GM12801 (cell line): ENCODE measurements around the gene NGEF.

Experiments used
- TF ChIP-seq, protein P1 (sequence below): IDR thresholded peaks from one replicate; pipeline ENCODE4 v1.5.1; 2011; ENCODE audit warnings: control low read depth; ENCODE audit not compliant: insufficient read length; ENCODE audit errors: extremely low read depth

NGEF gene

GRCh38 chr2:233034091-233034882, 21.2 kb upstream of the NGEF start:
- TF ChIP-seq, protein P1, sequence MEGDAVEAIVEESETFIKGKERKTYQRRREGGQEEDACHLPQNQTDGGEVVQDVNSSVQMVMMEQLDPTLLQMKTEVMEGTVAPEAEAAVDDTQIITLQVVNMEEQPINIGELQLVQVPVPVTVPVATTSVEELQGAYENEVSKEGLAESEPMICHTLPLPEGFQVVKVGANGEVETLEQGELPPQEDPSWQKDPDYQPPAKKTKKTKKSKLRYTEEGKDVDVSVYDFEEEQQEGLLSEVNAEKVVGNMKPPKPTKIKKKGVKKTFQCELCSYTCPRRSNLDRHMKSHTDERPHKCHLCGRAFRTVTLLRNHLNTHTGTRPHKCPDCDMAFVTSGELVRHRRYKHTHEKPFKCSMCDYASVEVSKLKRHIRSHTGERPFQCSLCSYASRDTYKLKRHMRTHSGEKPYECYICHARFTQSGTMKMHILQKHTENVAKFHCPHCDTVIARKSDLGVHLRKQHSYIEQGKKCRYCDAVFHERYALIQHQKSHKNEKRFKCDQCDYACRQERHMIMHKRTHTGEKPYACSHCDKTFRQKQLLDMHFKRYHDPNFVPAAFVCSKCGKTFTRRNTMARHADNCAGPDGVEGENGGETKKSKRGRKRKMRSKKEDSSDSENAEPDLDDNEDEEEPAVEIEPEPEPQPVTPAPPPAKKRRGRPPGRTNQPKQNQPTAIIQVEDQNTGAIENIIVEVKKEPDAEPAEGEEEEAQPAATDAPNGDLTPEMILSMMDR, result no peak

DNA sequence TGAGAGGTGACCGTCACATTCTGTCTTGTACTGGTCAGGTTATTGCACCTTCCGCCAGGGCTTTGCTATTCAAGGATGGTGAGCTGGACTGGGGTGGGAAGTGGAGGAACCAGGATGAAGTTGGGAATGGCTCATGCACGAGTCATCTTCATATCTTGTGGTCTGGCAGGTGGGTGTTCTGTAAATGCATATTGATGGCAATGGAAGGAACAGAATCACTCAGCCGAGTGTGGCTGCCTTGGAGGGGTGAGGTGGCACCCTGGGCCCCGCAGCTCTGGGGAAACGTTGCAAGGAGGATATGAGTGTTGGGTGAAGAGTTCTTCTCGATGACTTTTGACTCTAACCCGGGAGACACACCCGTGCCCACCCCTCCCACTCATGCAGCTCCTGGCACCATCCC, 20.6 kb upstream of the NGEF start:
- TF ChIP-seq, protein P1, result no peak

DNA sequence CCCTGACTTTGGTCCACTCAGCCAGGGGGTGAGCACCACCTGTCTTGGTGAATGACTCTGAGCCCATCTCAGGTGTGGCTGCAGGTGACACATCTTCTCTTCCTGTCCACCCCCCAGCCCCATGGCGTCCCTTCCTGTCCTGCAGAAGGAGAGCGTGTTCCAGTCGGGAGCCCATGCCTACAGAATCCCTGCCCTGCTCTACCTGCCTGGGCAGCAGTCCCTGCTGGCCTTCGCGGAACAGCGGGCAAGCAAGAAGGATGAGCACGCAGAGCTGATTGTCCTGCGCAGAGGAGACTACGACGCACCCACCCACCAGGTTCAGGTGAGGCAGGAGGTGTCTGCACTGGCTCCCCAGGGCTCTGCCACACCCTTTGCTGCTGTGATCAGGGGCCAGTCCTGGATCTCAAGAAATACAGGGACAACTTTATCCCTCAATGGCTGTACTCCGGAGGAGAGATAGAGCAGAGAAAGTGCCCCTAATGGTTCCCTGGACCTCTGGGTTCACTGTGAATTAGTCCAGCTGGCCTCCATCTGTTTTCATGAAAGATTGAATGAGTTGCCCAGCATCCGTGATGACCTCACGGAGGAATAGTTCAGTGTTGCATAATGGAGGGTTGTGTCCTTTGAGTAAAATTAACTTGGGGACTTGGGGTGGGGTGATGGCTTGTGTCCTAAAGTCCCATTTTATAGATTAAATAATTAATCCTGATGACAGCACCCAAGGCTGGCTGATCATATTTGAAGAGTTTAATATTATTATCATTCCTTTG, 19.7 kb upstream of the NGEF start, which contains the start of gene NEU2:
Gene NEU2 (plus strand): TSS at position 122 of the 770 bp plus-strand sequence. CDS start 0 bp downstream, at position 122.
- TF ChIP-seq, protein P1, result no peak

DNA sequence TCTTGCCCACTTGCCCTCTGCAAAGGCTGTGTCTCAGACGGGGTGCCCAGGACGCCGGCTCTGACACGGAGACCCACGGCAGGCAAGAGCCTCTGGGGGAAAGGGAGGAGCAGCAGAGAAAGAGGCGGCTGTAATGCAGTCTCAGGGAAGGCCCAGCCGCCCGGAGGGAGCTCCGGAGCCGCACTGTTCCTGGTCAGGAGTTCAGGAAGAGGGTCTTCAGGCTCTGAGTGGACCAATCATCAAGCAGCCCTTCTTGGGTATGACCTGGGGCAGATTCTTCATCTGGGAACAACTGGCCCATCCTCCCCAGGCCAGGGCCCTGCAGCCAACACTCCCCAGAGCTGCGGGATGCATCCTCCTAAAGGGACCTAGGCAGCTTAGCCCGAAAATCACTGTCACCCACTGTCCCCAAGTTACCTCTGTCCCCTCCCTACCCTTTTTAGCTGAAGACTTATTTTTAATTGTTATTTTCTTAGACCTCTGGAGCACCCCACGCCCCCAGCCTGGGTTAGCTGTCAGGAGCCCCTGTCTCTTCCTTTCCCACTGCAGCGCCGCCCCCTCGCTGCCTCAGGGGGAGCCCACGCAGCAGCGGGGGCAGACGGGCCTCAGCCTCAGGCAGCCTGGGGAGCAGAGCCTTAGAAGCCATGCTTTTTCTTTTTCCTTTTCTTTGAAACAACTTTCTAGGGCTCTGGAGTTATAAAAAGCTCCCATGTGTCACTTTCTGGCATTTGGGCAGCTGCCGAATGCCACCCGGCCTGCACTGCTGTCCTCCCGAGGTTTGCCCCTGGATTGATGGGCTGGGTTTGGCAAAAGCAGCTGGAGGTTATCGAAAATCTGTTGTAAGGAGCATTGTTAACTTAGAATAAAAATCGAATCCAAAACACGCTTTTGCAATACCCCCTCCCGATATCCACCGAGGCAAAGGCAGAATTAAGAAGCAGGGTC, 18.8 kb upstream of the NGEF start:
- TF ChIP-seq, protein P1, result no peak

DNA sequence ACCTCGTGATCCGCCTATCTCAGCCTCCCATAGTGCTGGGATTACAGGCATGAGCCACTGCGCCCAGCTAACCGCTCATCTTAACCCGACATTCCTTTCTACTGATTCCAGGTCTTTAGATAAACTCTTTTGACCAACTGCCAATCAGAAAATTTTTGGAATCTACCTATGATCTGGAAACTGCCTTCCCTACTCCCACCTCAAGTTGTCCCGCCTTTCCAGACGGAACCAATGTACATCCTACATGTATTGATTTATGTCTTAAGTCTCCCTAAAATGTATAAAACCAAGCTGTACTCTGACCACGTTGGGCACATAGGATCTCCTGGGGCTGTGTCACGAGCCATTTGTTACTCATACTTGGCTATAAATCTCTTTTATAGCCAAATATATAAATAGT, 16.3 kb upstream of the NGEF start:
- TF ChIP-seq, protein P1, result no peak

DNA sequence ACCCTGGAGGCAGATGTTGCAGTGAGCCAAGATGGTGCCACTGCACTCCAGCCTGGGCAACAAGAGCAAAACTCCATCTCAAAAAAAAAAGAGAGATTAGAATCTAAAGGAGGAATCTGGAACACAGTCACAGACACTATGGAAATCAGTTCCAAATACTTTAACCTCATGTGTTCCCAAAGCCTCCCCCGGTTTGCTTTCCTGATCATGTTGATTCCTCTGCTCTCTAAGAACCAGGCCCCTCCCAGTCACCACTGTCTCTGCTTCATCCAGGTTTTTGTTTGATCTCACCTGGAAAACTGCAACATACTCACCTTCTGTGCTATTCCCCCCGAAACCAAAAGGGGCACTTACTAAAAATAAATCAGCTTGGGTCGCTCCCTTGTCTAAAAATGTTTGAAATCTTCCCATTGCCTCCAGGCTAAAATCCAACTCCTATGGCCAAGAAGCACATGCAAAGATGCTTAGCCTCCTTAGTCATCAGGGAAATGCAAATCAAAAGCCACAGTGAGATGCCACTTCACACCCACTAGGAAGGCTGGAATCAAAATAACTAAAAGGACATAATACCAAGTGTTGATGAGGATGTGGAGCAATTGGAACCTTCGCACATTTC, 13.2 kb upstream of the NGEF start:
- TF ChIP-seq, protein P1, result no peak
